K562 (cell line): ENCODE data around the gene DCP2. TPM values are rescaled to one million over a fixed set of nuclear protein-coding genes. Genes with fewer than 3 reads are reported as not detected.

Source experiments
- ATAC-seq: fragments of 200-7000 bp; cut with Tn5 transposase; 3 replicates; pipeline ENCODE4 v1.9.1; 2020; ENCODE audit warnings: moderate library complexity
- BruUV-seq: library from RNA; stranded (reverse); fragments of 400-500 nt; replicated peaks from 2 replicates; lab custom pipeline; 2021; lab: Mats Ljungman, UMichigan
- CTCF ChIA-PET: fragments of 300-600 bp; formaldehyde crosslinking; extraction: SDS; loops from one replicate; lab custom pipeline; 2021; ENCODE audit warnings: low intra/inter-chr PET ratio; lab: Yijun Ruan, JAX
- POLR2A ChIA-PET: fragments of 300-600, 350-650 bp; sonication (Branson Sonifier 250); formaldehyde crosslinking; extraction: SDS; loops from one replicate; lab custom pipeline; 2021; ENCODE audit warnings: antibody characterized with exemption, inconsistent platforms; lab: Yijun Ruan, JAX
- DNase-seq, 4 experiments: peaks; one replicate each; pipeline versions ENCODE4 v3.0.0 to v3.0.0-alpha.2; 2011 to 2018; ENCODE audit warnings: low spot score in 3 of 4, mixed read lengths in 3 of 4; ENCODE audit errors: extremely low read depth in 1 of 4
- FAIRE-seq: peaks from 2 replicates; lab custom pipeline; 2011; peaks lifted over from hg19 to GRCh38; lab: Jason Lieb, UNC
- H2AFZ ChIP-seq: 2 replicates; pipeline ENCODE4 v1.6.0; 2011; ENCODE audit warnings: low read depth, low read length, control low read depth, inconsistent platforms
- H3K27ac ChIP-seq: fragments of 200-600 bp; 3 replicates; pipeline ENCODE4 v1.8.0; 2011; ENCODE audit warnings: low read depth, mild to moderate bottlenecking, control low read depth, inconsistent platforms, low read length, moderate library complexity, mixed read lengths; ENCODE audit errors: extremely low read depth
- H3K27me3 ChIP-seq, 2 experiments: fragments of 300-600 bp in 1 of 2; 2 replicates in 1 of 2; 3 replicates in 1 of 2; pipeline versions ENCODE4 v1.6.0 to v1.8.0; 2011; ENCODE audit warnings: inconsistent platforms in 2 of 2, low read length in 2 of 2, mild to moderate bottlenecking in 1 of 2, mixed read lengths in 1 of 2, moderate library complexity in 1 of 2; ENCODE audit not compliant: control insufficient read depth in 2 of 2, insufficient read depth in 2 of 2
- H3K36me3 ChIP-seq: fragments of 300-600 bp; 3 replicates; pipeline ENCODE4 v1.8.0; 2011; ENCODE audit warnings: mild to moderate bottlenecking, low read length, inconsistent platforms; ENCODE audit not compliant: control insufficient read depth, insufficient read depth
- H3K4me1 ChIP-seq, 2 experiments: fragments of 200-600 bp in 1 of 2; replicated peaks in 1 of 2; 2 replicates in 1 of 2; 3 replicates in 1 of 2; pipeline versions ENCODE4 v1.5.1 to v1.8.0; 2011; ENCODE audit warnings: inconsistent platforms in 2 of 2, low read length in 2 of 2, mild to moderate bottlenecking in 1 of 2, mixed read lengths in 1 of 2, moderate library complexity in 1 of 2; ENCODE audit not compliant: control insufficient read depth in 2 of 2, insufficient read depth in 2 of 2
- H3K4me2 ChIP-seq: 2 replicates; pipeline ENCODE4 v1.6.1; 2011; ENCODE audit warnings: low read length, control low read depth, inconsistent platforms, mixed read lengths; ENCODE audit not compliant: insufficient read depth
- H3K4me3 ChIP-seq: fragments of 200-600 bp; sonication (generic), shearing (Covaris generic); 2 replicates; pipeline ENCODE4 v1.5.1; 2016; ENCODE audit warnings: control low read depth, inconsistent platforms
- H3K79me2 ChIP-seq: fragments of 200-600 bp; 3 replicates; pipeline ENCODE4 v1.8.0; 2011; ENCODE audit warnings: low read length, inconsistent platforms; ENCODE audit not compliant: control insufficient read depth, insufficient read depth
- H3K9ac ChIP-seq, 2 experiments: 2 replicates each; pipeline versions ENCODE4 v1.6.0 to v1.6.1; 2011; ENCODE audit warnings: low read depth in 2 of 2, low read length in 2 of 2, control low read depth in 1 of 2, inconsistent platforms in 1 of 2, mild to moderate bottlenecking in 1 of 2, mixed read lengths in 1 of 2; ENCODE audit not compliant: insufficient read depth in 1 of 2
- H3K9me1 ChIP-seq: one replicate; pipeline ENCODE4 v1.6.0; 2011; ENCODE audit warnings: inconsistent platforms, mild to moderate bottlenecking, low read length, moderate library complexity; ENCODE audit not compliant: control insufficient read depth, insufficient read depth
- H3K9me3 ChIP-seq: replicated peaks from 2 replicates; pipeline ENCODE4 v1.5.1; 2011; ENCODE audit warnings: low read depth, low read length, inconsistent platforms; ENCODE audit not compliant: control insufficient read depth, insufficient read depth
- H4K20me1 ChIP-seq: replicated peaks from 2 replicates; pipeline ENCODE4 v1.6.1; 2011; ENCODE audit warnings: low read length, inconsistent platforms, mixed read lengths; ENCODE audit not compliant: control insufficient read depth, insufficient read depth
- ARID3A ChIP-seq: IDR thresholded peaks from 2 replicates; pipeline ENCODE4 v1.6.1; 2012; ENCODE audit warnings: low read depth, low read length, improper control_type of control experiment, borderline replicate concordance
- CC2D1A ChIP-seq: fragments of 450-650 bp; IDR thresholded peaks from 2 replicates; pipeline ENCODE4 v1.6.1; 2017; ENCODE audit warnings: mild to moderate bottlenecking
- CHD4 ChIP-seq: fragments of 200-600 bp; sonication (generic); IDR thresholded peaks from 3 replicates; pipeline ENCODE4 v1.6.1; 2012; ENCODE audit warnings: low read depth, mild to moderate bottlenecking, mixed read lengths, low read length, inconsistent platforms; ENCODE audit not compliant: insufficient read depth, insufficient replicate concordance, poor library complexity, severe bottlenecking
- HES1 ChIP-seq: fragments of 450-650 bp; IDR thresholded peaks from 2 replicates; pipeline ENCODE4 v1.6.1; 2016; ENCODE audit warnings: low read depth, mild to moderate bottlenecking, moderate library complexity
- NCOR1 ChIP-seq: fragments of 450-650 bp; IDR thresholded peaks from 2 replicates; pipeline ENCODE4 v1.6.1; 2016; ENCODE audit warnings: mild to moderate bottlenecking, moderate library complexity
- PML ChIP-seq: IDR thresholded peaks from 2 replicates; pipeline ENCODE4 v1.6.1; 2012; ENCODE audit warnings: low read length, inconsistent platforms
- RAD21 ChIP-seq, 2 experiments: fragments of 250-450 bp in 1 of 2; fragments of 450-650 bp in 1 of 2; sonication (Bioruptor Pico) in 1 of 2; formaldehyde crosslinking in 1 of 2; IDR thresholded peaks in 1 of 2; conservative IDR thresholded peaks in 1 of 2; 2 replicates each; pipeline versions ENCODE4 v1.4.0 to v1.8.0; 2020 to 2022; ENCODE audit warnings: mild to moderate bottlenecking in 2 of 2, moderate library complexity in 1 of 2
- RCOR1 ChIP-seq, 2 experiments: IDR thresholded peaks; 2 replicates each; pipeline ENCODE4 v1.6.1; 2012; ENCODE audit warnings: low read depth in 2 of 2, low read length in 2 of 2, borderline replicate concordance in 1 of 2, improper control_type of control experiment in 1 of 2
- WGBS: fragments of 100-300 bp; shearing (Covaris generic); methylation state at CpG from one replicate; pipeline ENCODE4 v1.1.6; 2016; ENCODE audit warnings: low coverage, mixed read lengths; ENCODE audit not compliant: insufficient coverage; ENCODE audit errors: missing lambda C conversion rate; 5-methylcytosine and 5-hydroxymethylcytosine counted together
- in situ Hi-C: fragments of 300-500 bp; cut with MboI; formaldehyde crosslinking; loops from 4 replicates; pipeline ENCODE4 v1.15.0; 2018; ENCODE audit warnings: inconsistent platforms, mixed read lengths
- intact Hi-C: fragments of 100-400 bp; cut with micrococcal nuclease; formaldehyde crosslinking; loops from 2 replicates; pipeline ENCODE4 v1.14.2; 2022
- polyA plus RNA-seq, 8 experiments: library from polyadenylated mRNA; depleted of rRNA in 4 of 8; stranded (reverse) in 5 of 8; unstranded in 3 of 8; fragments of >200 nt; fragmentation: Nextera tagmentation in 2 of 8; fragmentation: Illumina TruSeq in 1 of 8; extraction: Ambion mirVana in 2 of 8; extraction: Trizol in 1 of 8; gene quantifications; 2 replicates each; pipeline versions ENCODE4 v1.2.1 to v1.2.3, GENCODE V29; 2011 to 2014; ENCODE audit warnings: inconsistent platforms in 1 of 8, missing spikeins in 1 of 8
- total RNA-seq, 7 experiments: library from RNA; depleted of rRNA in 6 of 7; stranded (reverse); fragments of >200 nt in 6 of 7; fragmentation: Illumina TruSeq in 2 of 7; extraction: Trizol in 2 of 7; gene quantifications; 2 replicates each; pipeline versions ENCODE4 v1.2.1 to v1.2.3, GENCODE V29; 2011 to 2021; ENCODE audit warnings: low replicate concordance in 1 of 7
- TF ChIP-seq, protein P1 (sequence below): fragments of 250-450 bp; sonication (Bioruptor Pico); IDR thresholded peaks from 2 replicates; pipeline ENCODE4 v1.8.0; 2022; ENCODE audit warnings: inconsistent platforms, mild to moderate bottlenecking, moderate library complexity, borderline replicate concordance
- TF ChIP-seq, protein P2 (sequence below), 2 experiments: IDR thresholded peaks; 2 replicates each; pipeline ENCODE4 v1.6.1; 2012; ENCODE audit warnings: improper control_type of control experiment in 2 of 2, low read depth in 2 of 2, low read length in 2 of 2, borderline replicate concordance in 1 of 2

DCP2 gene
- total and polyA plus RNA-seq, 9 of the 15 experiments (the other 6 are each of a cell fraction or from before 2014, with no cell fraction given), result 25.9 to 109 (median 46.7) TPM

GRCh38 chr5:112995764-112996618, 19.4 kb downstream of the DCP2 start:
- DNase-seq (peak; percentile 49 to 81 (median 56)), FAIRE-seq (peak; percentile 92), ATAC-seq (peak; percentile 91)
- H3K9me3 ChIP-seq, result no peaks in the 10 kb centered on the region
- H3K79me2 ChIP-seq, result peaks cover 54% of the 10 kb centered on the region
- BruUV-seq, result no TSS peak
- H3K27ac ChIP-seq, result no peak overlapping the region
- H3K36me3 ChIP-seq, result peaks cover 73% of the 10 kb centered on the region
- H3K9ac ChIP-seq, result no peak overlapping the region
- ChIA-PET CTCF (interaction anchor here (0.6 to 1.1 kb wide), 2 partner anchors 198 to 611 kb away, joined by 3 to 5 read pairs; no protein-coding TSS in a partner anchor), POLR2A (interaction anchor here (0.7 to 1.1 kb wide), 4 partner anchors 9 to 16 kb away, joined by 3 to 6 read pairs (median 4); no protein-coding TSS in a partner anchor)
- no peak overlapping the region for H2AFZ ChIP-seq
- no peak overlapping the region for H3K4me3 ChIP-seq
- in situ Hi-C loops (no loop called here), intact Hi-C loops (loop anchor here (1.0 to 2.0 kb wide), 4 partner anchors 75 to 611 kb away; no protein-coding TSS in a partner anchor)
- H4K20me1 ChIP-seq, result no peaks in the 10 kb centered on the region
- H3K4me2 ChIP-seq, result no peak overlapping the region
- no peaks in the 10 kb centered on the region for H3K27me3 ChIP-seq
- 15% methylated on average over 7 of the region's 7 CpGs for WGBS
- no peaks in the 10 kb centered on the region for H3K9me1 ChIP-seq
- H3K4me1 ChIP-seq, result no peaks in the 10 kb centered on the region
- TF ChIP-seq RAD21 (CRISPR knock-in tag; conservative IDR thresholded peaks at IDR 0.05 in 1 of 2, IDR thresholded peaks at IDR 0.05 in 1 of 2), result peak; percentile 85 to 88
- TF ChIP-seq ARID3A, result peak; percentile 38; the same call in 1 of the 2 replicates
- TF ChIP-seq RCOR1 (IDR thresholded peaks at IDR 0.05; ENCODE audit: borderline replicate concordance in 1 of 2, low read depth in 2 of 2, low read length in 2 of 2), result peak in 1 of 2 experiments; percentile 34; a peak in 1 of 4 replicates
- TF ChIP-seq, protein P1, sequence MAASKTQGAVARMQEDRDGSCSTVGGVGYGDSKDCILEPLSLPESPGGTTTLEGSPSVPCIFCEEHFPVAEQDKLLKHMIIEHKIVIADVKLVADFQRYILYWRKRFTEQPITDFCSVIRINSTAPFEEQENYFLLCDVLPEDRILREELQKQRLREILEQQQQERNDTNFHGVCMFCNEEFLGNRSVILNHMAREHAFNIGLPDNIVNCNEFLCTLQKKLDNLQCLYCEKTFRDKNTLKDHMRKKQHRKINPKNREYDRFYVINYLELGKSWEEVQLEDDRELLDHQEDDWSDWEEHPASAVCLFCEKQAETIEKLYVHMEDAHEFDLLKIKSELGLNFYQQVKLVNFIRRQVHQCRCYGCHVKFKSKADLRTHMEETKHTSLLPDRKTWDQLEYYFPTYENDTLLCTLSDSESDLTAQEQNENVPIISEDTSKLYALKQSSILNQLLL (CRISPR knock-in tag), result no peak
- no peak for TF ChIP-seq CHD4
- no peak for TF ChIP-seq PML
- TF ChIP-seq NCOR1, result 0 out of 2 replicates have a peak, but pooled peaks have one; percentile 9
- 0 out of 2 replicates have a peak, but pooled peaks have one; percentile 28 for TF ChIP-seq CC2D1A
- no peak for TF ChIP-seq HES1
- TF ChIP-seq, protein P2, sequence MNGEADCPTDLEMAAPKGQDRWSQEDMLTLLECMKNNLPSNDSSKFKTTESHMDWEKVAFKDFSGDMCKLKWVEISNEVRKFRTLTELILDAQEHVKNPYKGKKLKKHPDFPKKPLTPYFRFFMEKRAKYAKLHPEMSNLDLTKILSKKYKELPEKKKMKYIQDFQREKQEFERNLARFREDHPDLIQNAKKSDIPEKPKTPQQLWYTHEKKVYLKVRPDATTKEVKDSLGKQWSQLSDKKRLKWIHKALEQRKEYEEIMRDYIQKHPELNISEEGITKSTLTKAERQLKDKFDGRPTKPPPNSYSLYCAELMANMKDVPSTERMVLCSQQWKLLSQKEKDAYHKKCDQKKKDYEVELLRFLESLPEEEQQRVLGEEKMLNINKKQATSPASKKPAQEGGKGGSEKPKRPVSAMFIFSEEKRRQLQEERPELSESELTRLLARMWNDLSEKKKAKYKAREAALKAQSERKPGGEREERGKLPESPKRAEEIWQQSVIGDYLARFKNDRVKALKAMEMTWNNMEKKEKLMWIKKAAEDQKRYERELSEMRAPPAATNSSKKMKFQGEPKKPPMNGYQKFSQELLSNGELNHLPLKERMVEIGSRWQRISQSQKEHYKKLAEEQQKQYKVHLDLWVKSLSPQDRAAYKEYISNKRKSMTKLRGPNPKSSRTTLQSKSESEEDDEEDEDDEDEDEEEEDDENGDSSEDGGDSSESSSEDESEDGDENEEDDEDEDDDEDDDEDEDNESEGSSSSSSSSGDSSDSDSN (IDR thresholded peaks at IDR 0.05; ENCODE audit: borderline replicate concordance in 1 of 2, low read depth in 2 of 2, low read length in 2 of 2), result no peak
